LNCaP clone FGC (cell line): ENCODE data around the gene HCN3.

ENCODE experiments used
- DNase-seq: peaks from one replicate; pipeline ENCODE4 v3.0.0-alpha.2; 2011; ENCODE audit warnings: low read depth
- H3K4me3 ChIP-seq: 2 replicates; pipeline ENCODE4 v1.5.1; 2011; ENCODE audit warnings: mild to moderate bottlenecking, low read depth, low read length, control low read depth
- TF ChIP-seq, protein P1 (sequence below): IDR thresholded peaks from 2 replicates; pipeline ENCODE4 v1.5.1; 2012; ENCODE audit warnings: mild to moderate bottlenecking; ENCODE audit not compliant: control insufficient read depth, insufficient read depth; ENCODE audit errors: extremely low read depth

Gene HCN3

DNA sequence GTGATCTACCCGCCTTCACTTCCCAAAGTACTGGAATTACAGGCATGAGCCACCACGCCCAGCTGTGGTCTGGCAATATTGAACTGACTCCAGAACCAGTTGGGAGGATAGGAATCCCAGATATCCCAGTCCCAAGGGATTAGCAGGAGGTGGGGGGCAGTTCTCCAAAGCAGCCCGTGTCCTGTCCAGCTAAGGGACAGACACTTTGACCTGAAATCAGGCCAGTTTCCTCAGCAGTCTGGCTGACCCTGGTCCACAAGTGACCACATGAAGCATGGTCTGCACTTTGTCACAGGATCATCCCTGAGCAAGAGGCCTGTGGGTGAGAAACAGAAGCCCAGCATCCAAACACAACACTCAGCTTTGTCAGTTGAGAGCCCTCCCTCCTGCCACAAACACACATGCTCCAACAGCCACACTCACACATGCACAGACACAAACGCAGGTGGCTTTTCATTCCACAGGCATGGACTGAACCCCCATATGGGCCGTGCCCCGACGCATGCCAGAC is 28.7 kb downstream of the HCN3 start:
- TF ChIP-seq, protein P1, sequence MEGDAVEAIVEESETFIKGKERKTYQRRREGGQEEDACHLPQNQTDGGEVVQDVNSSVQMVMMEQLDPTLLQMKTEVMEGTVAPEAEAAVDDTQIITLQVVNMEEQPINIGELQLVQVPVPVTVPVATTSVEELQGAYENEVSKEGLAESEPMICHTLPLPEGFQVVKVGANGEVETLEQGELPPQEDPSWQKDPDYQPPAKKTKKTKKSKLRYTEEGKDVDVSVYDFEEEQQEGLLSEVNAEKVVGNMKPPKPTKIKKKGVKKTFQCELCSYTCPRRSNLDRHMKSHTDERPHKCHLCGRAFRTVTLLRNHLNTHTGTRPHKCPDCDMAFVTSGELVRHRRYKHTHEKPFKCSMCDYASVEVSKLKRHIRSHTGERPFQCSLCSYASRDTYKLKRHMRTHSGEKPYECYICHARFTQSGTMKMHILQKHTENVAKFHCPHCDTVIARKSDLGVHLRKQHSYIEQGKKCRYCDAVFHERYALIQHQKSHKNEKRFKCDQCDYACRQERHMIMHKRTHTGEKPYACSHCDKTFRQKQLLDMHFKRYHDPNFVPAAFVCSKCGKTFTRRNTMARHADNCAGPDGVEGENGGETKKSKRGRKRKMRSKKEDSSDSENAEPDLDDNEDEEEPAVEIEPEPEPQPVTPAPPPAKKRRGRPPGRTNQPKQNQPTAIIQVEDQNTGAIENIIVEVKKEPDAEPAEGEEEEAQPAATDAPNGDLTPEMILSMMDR = no peak
- DNase-seq = no peak
- H3K4me3 ChIP-seq = no peak overlapping the region

- TF ChIP-seq, protein P1 = peak; percentile 23; the same call in 1 of the 2 replicates
- H3K4me3 ChIP-seq = no peak overlapping the region
- no peak for DNase-seq
Measured at GRCh38 chr1:155307247-155307740, 30.0 kb downstream of the HCN3 start.

GRCh38 chr1:155308493-155309422 is 31.5 kb downstream of the HCN3 start, which contains the start of gene FDPS:
Gene FDPS, plus strand, starts transcription at chr1:155308866. Its CDS starts 924 bp downstream, at chr1:155309790.
- TF ChIP-seq, protein P1 = no peak
- peak; percentile 99 for DNase-seq
- H3K4me3 ChIP-seq = peak within 1 kb of the TSS; percentile 96

GRCh38 chr1:155309423-155310021 is 32.3 kb downstream of the HCN3 start:
- no peak for DNase-seq
- H3K4me3 ChIP-seq = peak overlapping the region; percentile 96
- TF ChIP-seq, protein P1 = no peak

DNA sequence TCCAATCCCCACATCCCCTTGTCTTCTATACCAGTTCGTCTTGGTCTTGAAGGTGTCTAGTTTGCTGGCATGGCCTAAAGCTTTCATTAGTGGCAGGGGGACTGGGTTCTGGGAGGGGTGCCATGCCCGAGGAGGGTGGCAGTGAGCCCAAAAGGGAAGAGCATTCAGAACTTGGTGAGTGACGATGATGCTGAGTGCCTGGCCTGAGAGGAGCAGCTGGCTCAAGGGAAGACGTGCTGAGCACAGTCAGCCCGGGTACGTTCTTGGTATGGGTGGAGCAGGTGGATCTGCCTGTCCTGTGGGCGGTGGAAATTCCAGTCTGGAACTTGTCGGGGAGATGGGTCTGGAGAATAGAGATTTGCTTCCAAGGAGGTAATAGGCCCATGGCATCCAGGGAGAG is 36.0 kb downstream of the HCN3 start:
- H3K4me3 ChIP-seq = no peak overlapping the region
- TF ChIP-seq, protein P1 = no peak
- no peak for DNase-seq

- DNase-seq = no peak
- H3K4me3 ChIP-seq = no peak overlapping the region
- TF ChIP-seq, protein P1 = no peak
Measured at GRCh38 chr1:155316922-155317321, 39.7 kb downstream of the HCN3 start.
